ENCODE measurements around the gene UBA3. TPM values are rescaled to one million over a fixed set of nuclear protein-coding genes. Genes with fewer than 3 reads are reported as not detected.

UBA3 gene
- total RNA-seq, 1 experiment from 2014 or later: 67.2 TPM

DNA sequence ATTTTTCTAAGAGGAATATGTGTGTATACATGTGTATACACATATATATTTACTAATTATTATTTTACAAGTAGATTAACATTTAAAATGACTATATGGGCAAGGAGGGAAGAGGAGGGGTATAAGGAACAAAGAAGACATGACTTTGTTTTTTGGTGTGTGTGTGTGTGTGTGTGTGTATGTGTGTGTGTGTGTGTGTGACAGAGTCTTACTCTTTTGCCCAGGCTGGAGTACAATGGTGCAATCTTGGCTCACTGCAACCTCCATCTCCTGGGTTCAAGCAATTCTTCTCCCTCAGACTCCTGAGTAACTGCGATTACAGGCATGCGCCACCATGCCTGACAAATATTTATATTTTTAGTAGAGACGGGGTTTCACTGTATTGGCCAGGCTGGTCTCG, 64.1 kb downstream of the UBA3 start:
- Mint-ChIP-seq H3K27me3 (ENCODE audit: low read depth) (no peaks in the 10 kb centered on the region), H3K9me3 (0 out of 5 replicates have a peak, but pooled peaks cover 0 to 3% of the 10 kb centered on the region in 2 experiments), H3K36me3 (ENCODE audit: insufficient read depth in 1 of 3, low read depth in 3 of 3) (peaks cover 4 to 6% (median 5%) of the 10 kb centered on the region in 3 experiments; a peak in 5 of 7 replicates), H3K4me3 (no peak overlapping the region), H3K27ac (no peak overlapping the region), H3K4me1 (peaks cover 28 to 29% of the 10 kb centered on the region in 2 experiments)
- Histone ChIP-seq H3K79me2 (ENCODE audit: insufficient read depth, low read length) (no peaks in the 10 kb centered on the region), H2BK5ac (ENCODE audit: insufficient read length, low read length) (no peak overlapping the region), H4K8ac (replicated peaks; ENCODE audit: insufficient read length, low read depth, low read length) (no peak overlapping the region), H3K9ac (ENCODE audit: extremely low read depth, insufficient read length, low read length) (no peak overlapping the region), H3T11ph (ENCODE audit: low read length) (no peak overlapping the region), H3K4ac (ENCODE audit: low read depth, low read length) (no peak overlapping the region), H2BK15ac (ENCODE audit: low read depth, low read length) (no peak overlapping the region), H2BK20ac (ENCODE audit: low read depth, low read length, poor library complexity, severe bottlenecking) (no peak overlapping the region), H2AFZ (ENCODE audit: low read length) (no peak overlapping the region), H2AK5ac (ENCODE audit: insufficient read length, low read length) (no peak overlapping the region), H4K20me1 (ENCODE audit: control insufficient read depth, insufficient read depth, insufficient read length) (no peaks in the 10 kb centered on the region), H4K91ac (ENCODE audit: insufficient read length, low read depth, low read length) (no peak overlapping the region), H3K4me1 (ENCODE audit: insufficient read depth, low read length) (peaks cover 5% of the 10 kb centered on the region; the same call in 1 of the 2 replicates), H2BK120ac (ENCODE audit: low read depth, low read length, poor library complexity, severe bottlenecking) (no peak overlapping the region), H3K23ac (ENCODE audit: insufficient read length, low read depth, low read length) (no peak overlapping the region), H3K14ac (ENCODE audit: insufficient read depth, low read length) (no peak overlapping the region), H4K5ac (ENCODE audit: insufficient read length, low read depth, low read length) (no peak overlapping the region), H3K9me3 (ENCODE audit: control insufficient read depth, low read depth, low read length) (no peaks in the 10 kb centered on the region), H3K23me2 (ENCODE audit: insufficient read length, low read depth, low read length, poor library complexity, severe bottlenecking) (peaks cover 4% of the 10 kb centered on the region), H3K18ac (ENCODE audit: insufficient read length, low read depth, low read length) (no peak overlapping the region), H3K4me2 (ENCODE audit: insufficient read depth, insufficient read length, low read length) (no peak overlapping the region), H2BK12ac (ENCODE audit: insufficient read length, low read depth, low read length) (no peak overlapping the region), H3K27me3 (ENCODE audit: insufficient read depth, low read length) (no peaks in the 10 kb centered on the region), H3K27ac (ENCODE audit: insufficient read length, low read depth, low read length) (no peak overlapping the region), H3K56ac (ENCODE audit: insufficient read length, low read depth, low read length) (no peak overlapping the region), H3K79me1 (ENCODE audit: insufficient read depth, low read depth, low read length, poor library complexity, severe bottlenecking) (no peaks in the 10 kb centered on the region)
- no CpG with 5 or more reads among the region's 4 CpGs for WGBS (ENCODE audit: extremely low coverage, insufficient read length, low lambda C conversion rate)
- TF ChIP-seq, protein P1, sequence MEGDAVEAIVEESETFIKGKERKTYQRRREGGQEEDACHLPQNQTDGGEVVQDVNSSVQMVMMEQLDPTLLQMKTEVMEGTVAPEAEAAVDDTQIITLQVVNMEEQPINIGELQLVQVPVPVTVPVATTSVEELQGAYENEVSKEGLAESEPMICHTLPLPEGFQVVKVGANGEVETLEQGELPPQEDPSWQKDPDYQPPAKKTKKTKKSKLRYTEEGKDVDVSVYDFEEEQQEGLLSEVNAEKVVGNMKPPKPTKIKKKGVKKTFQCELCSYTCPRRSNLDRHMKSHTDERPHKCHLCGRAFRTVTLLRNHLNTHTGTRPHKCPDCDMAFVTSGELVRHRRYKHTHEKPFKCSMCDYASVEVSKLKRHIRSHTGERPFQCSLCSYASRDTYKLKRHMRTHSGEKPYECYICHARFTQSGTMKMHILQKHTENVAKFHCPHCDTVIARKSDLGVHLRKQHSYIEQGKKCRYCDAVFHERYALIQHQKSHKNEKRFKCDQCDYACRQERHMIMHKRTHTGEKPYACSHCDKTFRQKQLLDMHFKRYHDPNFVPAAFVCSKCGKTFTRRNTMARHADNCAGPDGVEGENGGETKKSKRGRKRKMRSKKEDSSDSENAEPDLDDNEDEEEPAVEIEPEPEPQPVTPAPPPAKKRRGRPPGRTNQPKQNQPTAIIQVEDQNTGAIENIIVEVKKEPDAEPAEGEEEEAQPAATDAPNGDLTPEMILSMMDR (conservative IDR thresholded peaks at IDR 0.05): no peak
- no peak for DNase-seq
